G401 (cell line): Measurements from ENCODE around the gene POU6F2. TPM values are rescaled to one million over a fixed set of nuclear protein-coding genes. Genes with fewer than 3 reads are reported as not detected.

Experiments
- DNase-seq: peaks from one replicate; pipeline ENCODE4 v3.0.0-alpha.2; 2015; ENCODE audit warnings: low spot score
- in situ Hi-C: cut with HindIII; loops from 2 replicates; pipeline ENCODE4 v1.10.0; 2016; ENCODE audit warnings: low sequenced_read_pairs, mixed read lengths
- total RNA-seq: library from RNA; depleted of rRNA; stranded (reverse); fragments of >200 nt; shearing (Covaris generic); gene quantifications from 2 replicates; pipeline ENCODE4 v1.2.3, GENCODE V29; 2014

Gene POU6F2
- total RNA-seq, 1 experiment from 2014 or later: under 0.01 TPM

- no peak for DNase-seq
- in situ Hi-C loops: no loop called here
Observed at GRCh38 chr7:39402034-39402433, 424.3 kb downstream of the POU6F2 start.

GRCh38 chr7:39404907-39405306 is 427.2 kb downstream of the POU6F2 start:
- in situ Hi-C loops: no loop called here
- no peak for DNase-seq

DNA sequence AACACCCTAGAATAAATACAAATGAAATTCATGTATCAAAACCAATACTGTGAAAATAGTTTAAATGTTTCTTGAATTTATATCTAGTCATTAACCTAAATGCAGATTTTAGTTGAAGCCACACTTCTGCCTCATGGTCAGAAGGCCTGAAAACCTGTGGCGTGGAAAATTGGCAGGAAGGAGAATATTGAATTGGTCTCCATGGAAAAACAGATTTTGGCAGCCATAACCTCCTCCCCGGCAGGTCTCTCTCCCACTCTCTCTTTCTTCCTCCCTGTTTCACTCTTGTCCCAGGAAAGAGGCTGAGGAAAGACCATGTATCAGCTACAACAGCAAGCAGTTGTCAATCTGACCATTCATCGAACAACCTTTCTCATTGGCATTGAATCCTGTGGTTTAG is 427.9 kb downstream of the POU6F2 start:
- in situ Hi-C loops: no loop called here

GRCh38 chr7:39406467-39406866 is 428.8 kb downstream of the POU6F2 start:
- in situ Hi-C loops: no loop called here
- DNase-seq: no peak

More for the DNA sequence above, 427.9 kb downstream of the POU6F2 start:
- DNase-seq: no peak

- in situ Hi-C loops: no loop called here
- DNase-seq: no peak
Observed at GRCh38 chr7:39407137-39407536, 429.4 kb downstream of the POU6F2 start.

DNA sequence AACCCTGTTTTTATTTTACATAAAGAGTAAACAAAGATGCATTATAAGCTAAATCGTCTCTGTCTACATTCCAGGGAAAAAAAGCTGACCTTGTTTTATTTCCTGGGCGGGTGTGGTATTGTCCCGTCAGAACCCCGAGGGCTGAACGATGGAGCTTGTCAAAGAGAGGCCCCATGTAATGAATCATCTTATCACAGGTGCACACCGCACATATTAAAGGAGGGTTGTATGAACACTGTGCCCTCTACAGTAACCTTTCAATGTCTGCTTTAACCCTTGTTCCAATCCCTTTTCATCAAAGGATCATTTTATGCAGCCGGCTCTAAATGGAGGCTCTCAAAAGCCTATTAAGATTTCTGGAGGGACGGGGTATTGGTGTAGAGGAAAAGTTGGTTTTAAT is 430.0 kb downstream of the POU6F2 start:
- in situ Hi-C loops: no loop called here
- DNase-seq: no peak

DNA sequence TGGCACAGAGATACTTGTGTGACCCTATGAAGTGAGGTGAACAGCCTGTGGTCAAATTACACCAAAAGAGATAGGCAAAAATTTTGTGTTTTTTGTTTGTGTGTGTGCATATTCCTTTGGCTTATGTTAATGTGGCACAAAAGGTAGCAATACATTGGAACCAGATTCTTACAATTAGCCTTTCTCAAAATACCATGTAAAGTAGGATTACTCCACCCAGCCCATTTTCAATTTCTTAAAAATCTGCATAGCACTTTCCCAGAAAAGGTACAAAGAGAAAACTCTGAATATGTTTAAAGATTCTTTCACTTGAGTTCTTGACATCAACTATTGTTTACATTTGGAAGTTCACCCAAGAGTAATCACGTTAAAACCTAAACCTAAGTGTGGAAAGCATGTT is 431.2 kb downstream of the POU6F2 start:
- in situ Hi-C loops: no loop called here
- DNase-seq: no peak

GRCh38 chr7:39410582-39410981 is 432.9 kb downstream of the POU6F2 start:
- in situ Hi-C loops: no loop called here

GRCh38 chr7:39413636-39414223 is 436.0 kb downstream of the POU6F2 start:
- in situ Hi-C loops: no loop called here
- DNase-seq: no peak

More at GRCh38 chr7:39410582-39410981, 432.9 kb downstream of the POU6F2 start:
- no peak for DNase-seq

DNA sequence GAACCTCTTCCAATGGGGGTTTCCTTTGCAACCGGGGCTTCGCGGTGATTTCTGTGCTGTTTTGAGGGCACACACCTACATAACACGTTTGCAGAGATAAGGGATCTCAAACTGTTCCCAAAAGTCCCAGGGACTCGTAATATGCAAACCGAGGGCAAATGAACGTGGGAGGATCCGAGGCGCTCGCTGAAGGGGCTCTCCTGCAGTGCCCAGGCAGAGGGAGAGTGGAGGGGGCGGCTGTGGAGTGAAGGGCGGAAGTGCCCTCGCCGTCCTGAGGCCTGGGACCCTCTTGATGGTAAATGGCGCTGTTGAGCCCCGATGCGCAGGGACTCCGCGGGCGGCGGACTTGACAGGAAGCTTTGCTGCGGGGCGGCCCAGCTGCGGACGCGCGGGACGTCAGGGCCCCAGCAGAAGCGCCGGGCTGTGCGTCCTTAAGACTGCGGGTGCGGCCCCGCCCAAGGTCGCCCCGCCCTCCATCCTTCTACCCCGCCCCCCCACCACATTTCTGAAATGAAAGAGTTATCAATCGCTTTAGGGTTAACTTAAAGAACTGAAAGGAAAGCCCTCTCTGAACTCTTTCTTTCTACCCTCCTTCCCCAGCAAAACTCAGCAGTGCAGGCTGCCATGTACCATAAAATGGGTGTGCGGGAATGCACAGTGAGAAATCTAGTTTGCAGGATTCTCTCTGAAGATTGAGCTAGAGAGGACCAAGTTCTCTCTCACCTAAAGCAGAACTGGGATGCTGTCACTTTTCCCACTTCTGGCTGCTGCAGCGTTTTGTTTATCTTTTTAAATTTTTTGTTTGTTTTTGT is 436.7 kb downstream of the POU6F2 start:
- DNase-seq: no peak
- in situ Hi-C loops: no loop called here

GRCh38 chr7:39415091-39415787 is 437.5 kb downstream of the POU6F2 start:
- in situ Hi-C loops: no loop called here
- DNase-seq: no peak

GRCh38 chr7:39416866-39417265 is 439.2 kb downstream of the POU6F2 start:
- DNase-seq: no peak
- in situ Hi-C loops: no loop called here

DNA sequence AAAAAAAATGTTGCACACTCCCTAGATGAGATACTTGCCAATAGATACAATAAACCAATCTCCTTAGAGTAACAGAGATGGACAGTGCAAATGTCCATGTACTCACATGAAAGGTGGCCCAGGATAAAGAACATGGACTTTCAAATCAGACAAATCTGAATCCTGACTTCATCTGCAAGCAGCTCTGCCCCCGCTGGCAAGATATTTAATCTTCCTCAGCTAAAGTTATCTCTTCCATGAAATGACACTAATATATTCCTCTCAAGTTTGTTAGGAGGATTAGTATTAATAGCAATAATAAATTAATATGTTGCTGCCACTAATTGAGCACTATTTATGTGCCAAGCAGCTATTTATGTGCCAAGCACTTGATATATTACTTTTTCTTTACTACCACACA is 439.9 kb downstream of the POU6F2 start:
- DNase-seq: no peak
- in situ Hi-C loops: no loop called here

DNA sequence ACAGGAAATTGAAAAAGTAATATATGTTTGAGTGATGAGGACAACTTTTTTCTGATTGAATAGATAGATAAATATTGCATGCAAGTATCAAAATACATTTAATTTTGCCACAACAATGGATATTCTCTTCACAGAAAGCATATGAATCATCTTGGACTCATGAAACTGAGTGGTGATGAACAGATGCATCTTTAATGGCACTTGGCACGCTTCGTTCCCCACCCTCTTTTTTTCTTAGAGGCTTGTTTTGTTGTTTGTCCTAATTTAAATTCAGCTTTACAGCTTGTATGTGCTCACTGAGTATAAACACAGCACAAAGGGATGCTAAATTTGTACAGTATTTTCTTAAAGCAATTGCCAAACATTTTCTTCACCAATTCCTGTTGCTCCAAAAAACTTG is 443.5 kb downstream of the POU6F2 start:
- in situ Hi-C loops: no loop called here
- no peak for DNase-seq

DNA sequence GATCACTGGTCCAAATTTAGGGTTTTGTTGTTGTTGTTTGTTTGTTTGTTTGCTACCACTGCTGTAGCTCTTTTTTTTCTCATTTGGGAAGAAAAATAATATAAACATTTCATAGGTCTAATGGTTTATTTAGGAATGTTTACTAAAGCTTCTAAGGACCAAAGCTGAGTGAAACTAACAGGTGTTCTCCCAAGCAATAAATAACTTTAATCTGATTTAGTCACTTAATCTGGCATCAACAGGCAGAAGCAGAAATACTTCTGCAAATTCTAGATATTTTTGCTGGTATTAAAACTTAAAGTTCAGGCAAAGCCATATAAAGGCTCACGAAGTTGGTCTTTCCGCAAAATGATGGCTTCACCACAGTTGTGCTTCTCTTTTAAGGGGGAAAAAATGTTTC is 444.0 kb downstream of the POU6F2 start:
- in situ Hi-C loops: no loop called here
- DNase-seq: no peak

DNA sequence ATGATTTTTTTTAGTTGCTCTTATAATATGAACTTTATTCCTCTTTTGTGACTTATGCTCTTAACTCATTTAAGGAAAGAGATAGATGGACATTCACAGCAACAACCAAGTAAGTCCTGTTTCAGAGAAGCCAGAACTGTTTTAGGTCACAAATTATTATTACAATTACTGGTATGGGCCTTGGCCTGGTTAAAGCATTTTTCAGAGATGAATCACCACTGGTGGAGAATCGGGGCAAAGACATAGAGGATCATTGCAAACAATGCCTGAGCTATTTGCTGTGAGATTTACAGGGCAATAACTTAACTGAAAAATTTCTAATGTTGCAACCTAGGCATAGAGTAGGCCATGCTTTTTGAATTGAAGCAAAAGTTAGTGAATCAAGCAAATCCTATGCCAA is 450.5 kb downstream of the POU6F2 start:
- DNase-seq: no peak
- in situ Hi-C loops: no loop called here

GRCh38 chr7:39429421-39429820 is 451.7 kb downstream of the POU6F2 start:
- in situ Hi-C loops: no loop called here
- no peak for DNase-seq

GRCh38 chr7:39430441-39430840 is 452.7 kb downstream of the POU6F2 start:
- no peak for DNase-seq
- in situ Hi-C loops: no loop called here

DNA sequence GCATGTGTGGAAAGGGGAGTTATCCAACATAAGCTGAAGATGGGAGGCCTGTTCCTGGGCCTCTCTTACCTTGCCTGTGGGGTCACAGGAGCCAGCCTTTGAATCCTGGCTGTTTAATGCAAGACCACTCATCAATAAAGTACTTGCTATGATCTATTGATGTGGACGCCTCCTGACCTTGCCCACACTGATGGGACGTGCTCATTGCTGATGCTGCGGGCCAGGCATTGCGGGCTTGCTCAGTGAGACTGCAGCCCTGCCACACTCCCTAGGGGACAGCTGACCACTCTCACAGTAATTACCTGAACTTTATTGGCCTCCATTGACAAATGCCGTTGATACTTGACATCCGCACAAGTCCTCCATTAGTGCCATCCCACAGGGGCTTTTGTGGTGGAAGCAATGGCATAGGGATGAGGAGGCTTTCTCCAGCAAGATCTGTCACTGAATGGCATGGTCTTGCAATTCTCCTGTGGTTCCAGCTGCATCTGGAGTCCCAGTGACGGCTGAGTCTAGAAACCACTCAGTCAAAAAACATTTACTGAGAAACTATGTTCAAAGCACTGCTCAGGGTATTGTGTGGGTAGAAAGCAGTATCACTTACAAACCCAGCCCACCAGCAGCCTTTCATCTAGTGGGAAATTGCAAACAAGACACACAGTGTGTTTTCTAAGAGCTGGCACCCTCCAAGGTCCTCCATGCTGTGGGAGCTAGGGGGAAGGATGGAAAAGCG is 453.4 kb downstream of the POU6F2 start:
- in situ Hi-C loops: no loop called here
- DNase-seq: no peak

DNA sequence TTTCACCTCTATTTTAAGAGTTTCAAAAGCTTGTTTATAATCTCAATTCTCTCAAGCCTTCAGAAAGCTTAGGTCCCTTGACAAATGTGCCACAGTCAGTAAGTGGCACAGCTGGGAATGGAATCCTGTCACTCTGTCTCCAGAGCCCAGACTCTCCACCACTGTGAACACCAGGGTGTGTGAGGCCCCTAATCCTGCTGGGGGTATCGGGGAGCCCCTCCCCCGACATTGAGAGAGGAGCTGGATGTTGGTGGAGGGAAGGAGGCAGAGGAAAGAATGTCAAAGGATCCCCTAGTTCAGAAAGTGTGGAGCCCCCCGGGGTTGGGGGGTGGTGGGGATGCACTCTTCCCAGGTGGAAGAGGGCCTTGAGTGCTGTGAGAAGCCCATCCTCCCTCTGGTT is 454.7 kb downstream of the POU6F2 start:
- DNase-seq: no peak

More for the DNA sequence above, 454.7 kb downstream of the POU6F2 start:
- in situ Hi-C loops: no loop called here
